HCT116 (cell line): ENCODE results near the gene DOK1. TPM values are rescaled to one million over a fixed set of nuclear protein-coding genes. Genes with fewer than 3 reads are reported as not detected.

Experiments used
- ATAC-seq: fragments of 200-7000 bp; cut with Tn5 transposase; 2 replicates; pipeline ENCODE4 v1.9.1; 2020; ENCODE audit warnings: mild to moderate bottlenecking, moderate library complexity
- BruUV-seq: library from RNA; stranded (reverse); fragments of 400-500 nt; replicated peaks from 2 replicates; lab custom pipeline; 2021; lab: Mats Ljungman, UMichigan
- CTCF ChIA-PET: fragments of 300-600 bp; sonication (Branson Sonifier 250); formaldehyde crosslinking; loops from one replicate; lab custom pipeline; 2021; ENCODE audit warnings: antibody characterized with exemption; lab: Charles Lee
- POLR2A ChIA-PET: fragments of 300-600, 350-600 bp; sonication (Branson Sonifier 250); formaldehyde crosslinking; loops from one replicate; lab custom pipeline; 2021; ENCODE audit warnings: antibody characterized with exemption; lab: Charles Lee
- RAD21 ChIA-PET, 2 experiments: fragments of 300-600 bp; sonication (Branson Sonifier 250); formaldehyde crosslinking; loops; one replicate each; lab custom pipeline; 2023; ENCODE audit warnings: low total read pairs in 2 of 2; ENCODE audit not compliant: uncharacterized antibody in 2 of 2, unreplicated experiment in 2 of 2, low non-redundant PET in 1 of 2; lab: Charles Lee
- DNase-seq: peaks from one replicate; pipeline ENCODE4 v3.0.0-alpha.2; 2010; ENCODE audit warnings: low read depth, low spot score
- H2AFZ ChIP-seq: fragments of 200-600 bp; shearing (Covaris generic), sonication (generic); 2 replicates; pipeline ENCODE4 v1.6.1; 2017; ENCODE audit warnings: low read depth, mixed run types, mixed read lengths, antibody characterized with exemption, low read length; ENCODE audit not compliant: poor library complexity, severe bottlenecking
- H3K27ac ChIP-seq: 2 replicates; pipeline ENCODE4 v1.5.1; 2012; ENCODE audit warnings: low read depth, low read length
- H3K27me3 ChIP-seq: fragments of 200-600 bp; sonication (generic); 2 replicates; pipeline ENCODE4 v1.6.1; 2016; ENCODE audit warnings: mixed run types, low read length, mixed read lengths; ENCODE audit not compliant: insufficient read depth
- H3K36me3 ChIP-seq, 2 experiments: fragments of 200-500 bp in 1 of 2; fragments of 200-600 bp in 1 of 2; sonication (Bioruptor generic) in 1 of 2; sonication (generic) in 1 of 2; 2 replicates each; pipeline versions ENCODE4 v1.5.1 to v1.6.1; 2014 to 2016; ENCODE audit warnings: low read length in 2 of 2, inconsistent platforms in 1 of 2, mixed read lengths in 1 of 2, mixed run types in 1 of 2; ENCODE audit not compliant: insufficient read depth in 2 of 2, control insufficient read depth in 1 of 2
- H3K4me1 ChIP-seq, 2 experiments: fragments of 200-600 bp in 1 of 2; sonication (generic) in 1 of 2; 2 replicates each; pipeline versions ENCODE4 v1.5.1 to v1.6.1; 2012 to 2017; ENCODE audit warnings: low read length in 2 of 2, inconsistent platforms in 1 of 2, mild to moderate bottlenecking in 1 of 2, mixed read lengths in 1 of 2, mixed run types in 1 of 2, moderate library complexity in 1 of 2; ENCODE audit not compliant: insufficient read depth in 2 of 2, control insufficient read depth in 1 of 2
- H3K4me2 ChIP-seq: fragments of 200-600 bp; sonication (generic); 2 replicates; pipeline ENCODE4 v1.6.1; 2017; ENCODE audit warnings: mixed run types, low read length, mixed read lengths
- H3K4me3 ChIP-seq, 2 experiments: fragments of 200-600 bp in 1 of 2; sonication (generic) in 1 of 2; replicated peaks in 1 of 2; 2 replicates each; pipeline ENCODE4 v1.5.1; 2011 to 2016; ENCODE audit warnings: low read length in 2 of 2, control low read depth in 1 of 2, low read depth in 1 of 2, mild to moderate bottlenecking in 1 of 2, mixed read lengths in 1 of 2, mixed run types in 1 of 2
- H3K79me2 ChIP-seq: fragments of 200-600 bp; sonication (generic); 2 replicates; pipeline ENCODE4 v1.6.1; 2017; ENCODE audit warnings: mild to moderate bottlenecking, mixed run types, low read length, moderate library complexity, mixed read lengths; ENCODE audit not compliant: insufficient read depth
- H3K9ac ChIP-seq: fragments of 200-600 bp; sonication (generic); 2 replicates; pipeline ENCODE4 v1.6.1; 2016; ENCODE audit warnings: low read length, mixed read lengths
- H3K9me2 ChIP-seq: fragments of 200-600 bp; sonication (generic), shearing (Covaris generic); 2 replicates; pipeline ENCODE4 v1.6.1; 2017; ENCODE audit warnings: mixed run types, mild to moderate bottlenecking, moderate library complexity; ENCODE audit not compliant: insufficient read depth
- H3K9me3 ChIP-seq, 2 experiments: fragments of 200-500 bp in 1 of 2; fragments of 200-600 bp in 1 of 2; sonication (Bioruptor generic) in 1 of 2; sonication (generic) in 1 of 2; 2 replicates each; pipeline ENCODE4 v1.6.1; 2014 to 2017; ENCODE audit warnings: low read length in 2 of 2, mixed read lengths in 2 of 2, inconsistent platforms in 1 of 2, low read depth in 1 of 2, mild to moderate bottlenecking in 1 of 2, mixed run types in 1 of 2, moderate library complexity in 1 of 2; ENCODE audit not compliant: control insufficient read depth in 1 of 2, insufficient read depth in 1 of 2
- H4K20me1 ChIP-seq: fragments of 200-600 bp; sonication (generic), shearing (Covaris generic); 2 replicates; pipeline ENCODE4 v1.6.1; 2017; ENCODE audit warnings: mixed run types, mild to moderate bottlenecking, moderate library complexity; ENCODE audit not compliant: insufficient read depth
- EGR1 ChIP-seq: IDR thresholded peaks from 2 replicates; pipeline ENCODE4 v1.6.1; 2012; ENCODE audit warnings: low read depth
- FOSL1 ChIP-seq: IDR thresholded peaks from 2 replicates; pipeline ENCODE4 v1.6.1; 2012; ENCODE audit warnings: low read depth
- POLR2AphosphoS5 ChIP-seq: IDR thresholded peaks from 2 replicates; pipeline ENCODE4 v1.6.1; 2011; ENCODE audit warnings: mild to moderate bottlenecking, low read depth, low read length, moderate library complexity
- SIN3A ChIP-seq: IDR thresholded peaks from 2 replicates; pipeline ENCODE4 v1.6.1; 2012; ENCODE audit warnings: low read depth
- TCF7L2 ChIP-seq: IDR thresholded peaks from 2 replicates; pipeline ENCODE4 v1.7.0; 2011; ENCODE audit warnings: borderline replicate concordance, inconsistent platforms; ENCODE audit not compliant: insufficient read depth, insufficient read length; ENCODE audit errors: extremely low read depth
- YY1 ChIP-seq: IDR thresholded peaks from 2 replicates; pipeline ENCODE4 v1.6.1; 2011; ENCODE audit warnings: low read length, low read depth, moderate library complexity, mild to moderate bottlenecking; ENCODE audit not compliant: insufficient replicate concordance; ENCODE audit errors: extremely low read depth
- intact Hi-C: fragments of 100-400 bp; cut with micrococcal nuclease; formaldehyde crosslinking; loops from 2 replicates; pipeline ENCODE4 v1.10.0; 2022
- total RNA-seq: library from RNA; stranded (reverse); gene quantifications from one replicate; pipeline ENCODE4 v1.2.1, GENCODE V29; 2021; ENCODE audit not compliant: unreplicated experiment
- TF ChIP-seq, protein P1 (sequence below), 3 experiments: fragments of 200-600 bp in 1 of 3; sonication (generic) in 1 of 3; IDR thresholded peaks in 2 of 3; conservative IDR thresholded peaks in 1 of 3; 2 replicates each; pipeline ENCODE4 v1.5.1; 2012 to 2017; ENCODE audit warnings: low read depth in 2 of 3, low read length in 2 of 3, antibody characterized with exemption in 1 of 3, borderline replicate concordance in 1 of 3, control low read depth in 1 of 3, mild to moderate bottlenecking in 1 of 3, mixed read lengths in 1 of 3, mixed run types in 1 of 3, moderate library complexity in 1 of 3; ENCODE audit not compliant: insufficient read depth in 1 of 3
- TF ChIP-seq, protein P2 (sequence below): IDR thresholded peaks from 2 replicates; pipeline ENCODE4 v1.6.1; 2012; ENCODE audit warnings: low read depth
- TF ChIP-seq, protein P3 (sequence below): IDR thresholded peaks from 2 replicates; pipeline ENCODE4 v1.6.1; 2011; ENCODE audit warnings: mild to moderate bottlenecking, low read length, moderate library complexity; ENCODE audit not compliant: insufficient replicate concordance; ENCODE audit errors: extremely low read depth

The DOK1 gene
- total RNA-seq, 1 experiment from 2014 or later = 18.8 TPM

DNA sequence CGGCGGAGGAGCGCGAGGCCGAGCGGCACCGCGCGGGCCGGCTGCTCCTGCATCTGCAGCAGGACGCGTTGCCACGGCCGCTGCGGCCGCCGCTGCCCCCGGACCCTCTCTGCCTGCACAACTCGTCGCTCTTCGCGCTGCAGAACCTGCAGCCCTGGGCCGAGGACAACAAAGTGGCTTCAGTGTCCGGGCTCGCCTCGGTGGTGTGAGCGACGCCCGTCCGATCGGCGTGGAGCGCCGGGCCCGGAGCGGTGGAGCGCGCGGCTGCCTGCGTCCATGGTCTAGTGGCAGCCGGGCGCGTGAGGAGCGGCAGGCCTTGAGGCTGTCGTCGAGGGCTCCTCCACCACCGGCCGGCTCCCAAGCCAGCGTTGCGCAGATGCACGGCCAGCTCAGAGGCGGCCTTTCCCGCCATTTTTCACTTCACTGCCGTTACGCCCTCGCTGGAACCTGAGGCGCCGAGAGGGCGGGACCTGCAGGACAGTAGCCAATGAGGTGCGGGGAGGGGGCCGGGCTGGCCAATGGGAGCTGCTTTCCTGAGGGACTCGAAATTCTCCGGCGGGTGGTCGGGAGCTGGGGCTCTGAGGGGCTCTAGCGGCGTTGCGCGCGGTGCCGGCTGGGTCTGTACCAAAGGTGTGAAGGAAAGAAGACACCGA is 38.4 kb upstream of the DOK1 start:
- no peak for TF ChIP-seq YY1
- TF ChIP-seq, protein P1, sequence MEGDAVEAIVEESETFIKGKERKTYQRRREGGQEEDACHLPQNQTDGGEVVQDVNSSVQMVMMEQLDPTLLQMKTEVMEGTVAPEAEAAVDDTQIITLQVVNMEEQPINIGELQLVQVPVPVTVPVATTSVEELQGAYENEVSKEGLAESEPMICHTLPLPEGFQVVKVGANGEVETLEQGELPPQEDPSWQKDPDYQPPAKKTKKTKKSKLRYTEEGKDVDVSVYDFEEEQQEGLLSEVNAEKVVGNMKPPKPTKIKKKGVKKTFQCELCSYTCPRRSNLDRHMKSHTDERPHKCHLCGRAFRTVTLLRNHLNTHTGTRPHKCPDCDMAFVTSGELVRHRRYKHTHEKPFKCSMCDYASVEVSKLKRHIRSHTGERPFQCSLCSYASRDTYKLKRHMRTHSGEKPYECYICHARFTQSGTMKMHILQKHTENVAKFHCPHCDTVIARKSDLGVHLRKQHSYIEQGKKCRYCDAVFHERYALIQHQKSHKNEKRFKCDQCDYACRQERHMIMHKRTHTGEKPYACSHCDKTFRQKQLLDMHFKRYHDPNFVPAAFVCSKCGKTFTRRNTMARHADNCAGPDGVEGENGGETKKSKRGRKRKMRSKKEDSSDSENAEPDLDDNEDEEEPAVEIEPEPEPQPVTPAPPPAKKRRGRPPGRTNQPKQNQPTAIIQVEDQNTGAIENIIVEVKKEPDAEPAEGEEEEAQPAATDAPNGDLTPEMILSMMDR (IDR thresholded peaks at IDR 0.05 in 2 of 3, conservative IDR thresholded peaks at IDR 0.05 in 1 of 3; ENCODE audit: borderline replicate concordance in 1 of 3, insufficient read depth in 1 of 3, low read depth in 2 of 3, low read length in 2 of 3) = no peak
- TF ChIP-seq, protein P2, sequence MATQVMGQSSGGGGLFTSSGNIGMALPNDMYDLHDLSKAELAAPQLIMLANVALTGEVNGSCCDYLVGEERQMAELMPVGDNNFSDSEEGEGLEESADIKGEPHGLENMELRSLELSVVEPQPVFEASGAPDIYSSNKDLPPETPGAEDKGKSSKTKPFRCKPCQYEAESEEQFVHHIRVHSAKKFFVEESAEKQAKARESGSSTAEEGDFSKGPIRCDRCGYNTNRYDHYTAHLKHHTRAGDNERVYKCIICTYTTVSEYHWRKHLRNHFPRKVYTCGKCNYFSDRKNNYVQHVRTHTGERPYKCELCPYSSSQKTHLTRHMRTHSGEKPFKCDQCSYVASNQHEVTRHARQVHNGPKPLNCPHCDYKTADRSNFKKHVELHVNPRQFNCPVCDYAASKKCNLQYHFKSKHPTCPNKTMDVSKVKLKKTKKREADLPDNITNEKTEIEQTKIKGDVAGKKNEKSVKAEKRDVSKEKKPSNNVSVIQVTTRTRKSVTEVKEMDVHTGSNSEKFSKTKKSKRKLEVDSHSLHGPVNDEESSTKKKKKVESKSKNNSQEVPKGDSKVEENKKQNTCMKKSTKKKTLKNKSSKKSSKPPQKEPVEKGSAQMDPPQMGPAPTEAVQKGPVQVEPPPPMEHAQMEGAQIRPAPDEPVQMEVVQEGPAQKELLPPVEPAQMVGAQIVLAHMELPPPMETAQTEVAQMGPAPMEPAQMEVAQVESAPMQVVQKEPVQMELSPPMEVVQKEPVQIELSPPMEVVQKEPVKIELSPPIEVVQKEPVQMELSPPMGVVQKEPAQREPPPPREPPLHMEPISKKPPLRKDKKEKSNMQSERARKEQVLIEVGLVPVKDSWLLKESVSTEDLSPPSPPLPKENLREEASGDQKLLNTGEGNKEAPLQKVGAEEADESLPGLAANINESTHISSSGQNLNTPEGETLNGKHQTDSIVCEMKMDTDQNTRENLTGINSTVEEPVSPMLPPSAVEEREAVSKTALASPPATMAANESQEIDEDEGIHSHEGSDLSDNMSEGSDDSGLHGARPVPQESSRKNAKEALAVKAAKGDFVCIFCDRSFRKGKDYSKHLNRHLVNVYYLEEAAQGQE = no peak
- no peak for TF ChIP-seq POLR2AphosphoS5
- TF ChIP-seq TCF7L2 = no peak
- TF ChIP-seq SIN3A = no peak
- no peak for TF ChIP-seq EGR1
- no peak for TF ChIP-seq FOSL1
- TF ChIP-seq, protein P3, sequence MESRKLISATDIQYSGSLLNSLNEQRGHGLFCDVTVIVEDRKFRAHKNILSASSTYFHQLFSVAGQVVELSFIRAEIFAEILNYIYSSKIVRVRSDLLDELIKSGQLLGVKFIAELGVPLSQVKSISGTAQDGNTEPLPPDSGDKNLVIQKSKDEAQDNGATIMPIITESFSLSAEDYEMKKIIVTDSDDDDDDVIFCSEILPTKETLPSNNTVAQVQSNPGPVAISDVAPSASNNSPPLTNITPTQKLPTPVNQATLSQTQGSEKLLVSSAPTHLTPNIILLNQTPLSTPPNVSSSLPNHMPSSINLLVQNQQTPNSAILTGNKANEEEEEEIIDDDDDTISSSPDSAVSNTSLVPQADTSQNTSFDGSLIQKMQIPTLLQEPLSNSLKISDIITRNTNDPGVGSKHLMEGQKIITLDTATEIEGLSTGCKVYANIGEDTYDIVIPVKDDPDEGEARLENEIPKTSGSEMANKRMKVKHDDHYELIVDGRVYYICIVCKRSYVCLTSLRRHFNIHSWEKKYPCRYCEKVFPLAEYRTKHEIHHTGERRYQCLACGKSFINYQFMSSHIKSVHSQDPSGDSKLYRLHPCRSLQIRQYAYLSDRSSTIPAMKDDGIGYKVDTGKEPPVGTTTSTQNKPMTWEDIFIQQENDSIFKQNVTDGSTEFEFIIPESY = no peak
- ChIA-PET CTCF (no interaction called here), RAD21 (no interaction called here), POLR2A (no interaction called here)
- Histone ChIP-seq H3K27me3 (no peaks in the 10 kb centered on the region), H2AFZ (no peak overlapping the region), H3K4me1 (no peaks in the 10 kb centered on the region), H3K4me3 (no peak overlapping the region), H3K36me3 (no peaks in the 10 kb centered on the region), H3K9me2 (no peaks in the 10 kb centered on the region), H3K79me2 (no peaks in the 10 kb centered on the region), H3K9me3 (no peaks in the 10 kb centered on the region), H3K27ac (no peak overlapping the region), H3K4me2 (no peak overlapping the region), H4K20me1 (no peaks in the 10 kb centered on the region), H3K9ac (no peak overlapping the region)
- 0 out of 2 replicates have a peak, but pooled peaks have one; percentile 37 for ATAC-seq
- no TSS peak for BruUV-seq
- intact Hi-C loops = no loop called here
- no peak for DNase-seq
